Erythroblast (primary cell): Measurements from ENCODE around the gene NTRK2.

Source experiments
- DNase-seq, 2 experiments: peaks; one replicate each; lab custom pipeline; 2025; lab: John Stamatoyannopoulos, UW
- GATA1 ChIP-seq: IDR thresholded peaks from 2 replicates; pipeline ENCODE4 v1.6.1; 2011; ENCODE audit warnings: low read depth, mild to moderate bottlenecking, control low read depth, low read length, moderate library complexity
- POLR2A ChIP-seq: IDR thresholded peaks from 2 replicates; pipeline ENCODE4 v1.6.1; 2011; ENCODE audit warnings: mild to moderate bottlenecking, low read length

NTRK2 gene

GRCh38 chr9:84832453-84832852 lies 162.9 kb downstream of the NTRK2 start:
- no peak for TF ChIP-seq GATA1
- no peak for TF ChIP-seq POLR2A
- no peak for DNase-seq

DNA sequence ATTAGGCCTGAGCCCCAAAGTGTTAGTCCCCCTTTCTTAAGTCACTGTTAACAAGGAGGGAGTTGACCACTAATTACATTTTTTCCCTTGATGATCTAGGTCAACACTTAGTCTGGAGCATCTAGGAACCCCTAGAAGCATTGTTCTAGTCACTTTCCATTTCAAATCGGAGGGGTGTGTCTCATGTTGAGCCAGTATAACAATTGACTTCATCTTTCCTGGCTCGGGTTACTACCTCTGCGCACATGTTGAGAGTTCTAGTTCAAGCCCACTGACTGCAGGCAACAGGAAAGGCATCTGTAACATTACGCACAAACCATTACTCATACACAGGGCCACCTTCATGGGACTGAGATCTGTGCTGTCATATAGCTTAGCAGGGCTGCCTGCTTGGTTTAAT lies 164.9 kb downstream of the NTRK2 start:
- DNase-seq = no peak
- TF ChIP-seq GATA1 (no peak), POLR2A (no peak)

- no peak for DNase-seq
- TF ChIP-seq GATA1 (no peak), POLR2A (no peak)
These were observed 166.2 kb downstream of the NTRK2 start for GRCh38 chr9:84835745-84836144.

- no peak for DNase-seq
These were observed 169.3 kb downstream of the NTRK2 start for GRCh38 chr9:84838879-84839278.

DNA sequence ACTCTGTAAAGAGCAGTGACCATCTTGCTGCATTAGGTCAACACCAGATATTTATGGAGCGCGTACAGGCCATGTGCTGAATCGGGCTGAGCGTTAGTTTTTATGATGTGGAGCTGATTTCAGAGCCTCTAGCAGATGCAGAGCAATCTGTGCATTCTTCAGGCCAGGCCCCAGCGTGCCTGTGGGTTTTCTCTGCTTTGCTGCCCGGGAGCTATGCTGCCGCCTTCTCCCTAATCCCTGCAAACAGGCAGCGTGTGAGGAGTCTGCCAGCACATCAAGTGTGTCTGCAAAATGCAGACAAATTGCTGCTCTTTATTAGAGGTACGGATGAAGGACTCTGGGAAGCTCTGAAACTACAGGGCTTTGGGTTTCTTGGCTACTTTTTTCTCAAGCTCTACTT lies 170.0 kb downstream of the NTRK2 start:
- no peak for DNase-seq

More at GRCh38 chr9:84838879-84839278, 169.3 kb downstream of the NTRK2 start:
- TF ChIP-seq GATA1 (no peak), POLR2A (no peak)

GRCh38 chr9:84841931-84842330 lies 172.4 kb downstream of the NTRK2 start:
- DNase-seq = no peak
- TF ChIP-seq POLR2A = no peak
- TF ChIP-seq GATA1 = no peak

More for the DNA sequence above, 170.0 kb downstream of the NTRK2 start:
- no peak for TF ChIP-seq GATA1
- TF ChIP-seq POLR2A = no peak

DNA sequence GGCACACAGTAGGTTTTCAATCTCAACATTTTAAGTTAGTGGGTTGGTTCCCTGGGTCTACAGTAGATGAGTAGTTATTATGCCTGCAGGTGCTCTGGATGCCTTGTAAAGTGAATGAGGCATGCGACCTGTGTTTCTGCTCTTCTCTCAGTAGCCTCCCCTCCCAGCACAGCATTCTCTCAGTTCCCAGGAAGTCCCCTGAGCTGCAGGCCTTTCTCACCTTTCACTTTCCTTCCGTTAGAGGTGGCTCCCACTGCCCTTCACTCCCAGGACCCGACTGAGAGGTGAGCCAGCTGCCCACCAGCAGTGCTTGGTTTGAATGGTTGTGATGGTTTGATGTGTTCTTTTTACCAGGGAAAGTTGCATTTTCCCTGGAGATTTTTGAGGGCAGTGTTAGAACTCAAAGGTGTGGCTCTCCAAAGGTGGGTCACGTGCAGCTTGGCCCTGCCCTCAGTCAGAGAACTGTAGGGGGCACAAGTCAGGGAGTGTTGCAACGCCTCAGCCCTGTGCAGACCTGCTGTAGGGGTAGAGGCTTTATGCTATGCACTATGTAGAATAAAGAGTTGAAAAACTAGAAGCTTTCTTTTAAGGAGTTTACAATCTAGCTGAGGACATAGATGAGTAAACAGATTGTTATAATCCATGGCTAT lies 173.8 kb downstream of the NTRK2 start:
- TF ChIP-seq POLR2A = no peak
- no peak for TF ChIP-seq GATA1
- no peak for DNase-seq

GRCh38 chr9:84845956-84846900 lies 176.7 kb downstream of the NTRK2 start:
- no peak for DNase-seq
- no peak for TF ChIP-seq GATA1
- no peak for TF ChIP-seq POLR2A

DNA sequence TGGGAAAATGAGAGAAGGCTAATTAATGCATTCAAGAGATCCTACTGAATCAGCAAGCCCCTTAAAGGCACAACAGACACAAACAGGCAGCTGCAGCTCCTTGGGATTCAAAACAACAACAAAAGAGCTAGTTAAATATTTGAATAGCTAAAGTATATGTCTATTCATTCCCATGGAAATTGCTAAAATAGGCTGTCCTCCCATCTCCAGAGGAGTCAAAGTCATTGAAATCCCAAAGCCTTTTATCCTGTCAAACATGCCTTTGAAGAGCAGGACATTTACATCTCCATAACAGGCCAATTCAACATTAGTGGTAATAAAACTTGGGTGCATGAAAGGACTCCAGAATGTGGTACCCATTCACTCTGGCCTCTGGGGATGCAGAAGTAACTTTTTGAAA lies 177.4 kb downstream of the NTRK2 start:
- DNase-seq = no peak

GRCh38 chr9:84849049-84849448 lies 179.5 kb downstream of the NTRK2 start:
- TF ChIP-seq POLR2A (no peak), GATA1 (no peak)
- no peak for DNase-seq

More for the DNA sequence above, 177.4 kb downstream of the NTRK2 start:
- TF ChIP-seq GATA1 (no peak), POLR2A (no peak)

- TF ChIP-seq POLR2A (no peak), GATA1 (no peak)
- no peak for DNase-seq
These were observed 181.4 kb downstream of the NTRK2 start for GRCh38 chr9:84850830-84851392.

DNA sequence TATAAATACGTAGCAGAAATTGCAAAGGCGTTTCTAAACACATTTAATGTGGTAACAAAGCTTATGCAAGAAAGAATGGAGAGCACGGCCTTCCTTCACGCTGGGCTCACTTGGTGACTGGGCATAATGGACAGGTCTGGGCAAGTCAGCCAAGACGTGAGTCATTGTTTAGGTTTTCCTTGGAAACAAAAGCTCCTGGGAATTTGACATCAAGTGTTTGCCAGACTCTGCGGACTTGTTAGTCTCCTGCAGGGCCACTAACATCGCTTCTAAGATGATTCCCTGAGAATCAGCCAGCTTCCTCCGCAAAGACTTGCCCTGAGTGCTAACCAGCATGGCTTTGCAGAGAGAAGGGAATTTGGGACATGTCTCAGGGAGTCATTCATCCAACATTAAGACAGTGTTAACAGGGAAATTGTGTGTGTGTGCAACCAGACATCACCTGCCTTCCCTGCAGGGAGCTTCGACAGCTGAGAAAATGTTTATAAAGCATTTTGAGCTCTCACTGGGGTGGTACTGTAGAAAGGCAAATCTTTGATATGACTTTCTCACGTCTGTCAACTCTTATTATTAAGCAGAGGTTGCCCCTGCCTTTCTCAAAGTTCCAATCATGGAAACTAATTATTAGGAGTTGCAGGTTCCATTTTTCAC lies 182.5 kb downstream of the NTRK2 start:
- TF ChIP-seq GATA1 = no peak
- TF ChIP-seq POLR2A = no peak
- DNase-seq = no peak

DNA sequence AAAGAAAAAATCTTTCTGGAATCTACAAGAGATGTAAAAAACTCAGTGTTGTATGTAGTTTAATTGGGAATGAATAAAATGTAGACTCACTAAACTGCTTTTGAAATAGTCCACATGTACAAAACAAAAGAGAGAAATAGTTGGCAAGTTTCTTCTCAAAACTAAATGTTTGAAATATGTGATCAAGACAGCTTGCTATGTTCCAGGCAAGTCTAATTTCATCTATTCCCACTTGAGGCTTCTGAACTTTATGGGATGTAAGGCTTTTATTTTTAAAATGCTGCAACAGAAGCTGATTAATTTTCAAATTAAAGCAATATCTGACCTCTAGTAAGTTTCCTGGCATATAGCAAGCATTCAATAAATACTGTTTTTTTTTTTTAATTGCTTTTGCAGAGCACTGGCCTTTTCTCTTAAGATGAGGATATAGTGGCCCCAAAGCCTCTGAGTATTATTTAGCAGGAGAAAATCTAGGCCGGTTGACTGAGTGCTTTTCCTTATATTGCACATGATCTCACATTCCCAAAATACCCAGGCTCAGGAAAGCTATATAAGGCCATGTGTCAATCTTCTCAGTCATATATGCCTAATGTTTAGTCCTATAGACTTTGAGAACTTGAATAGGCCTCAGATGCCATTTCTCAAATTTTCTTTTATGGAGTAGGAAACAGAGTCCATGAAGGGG lies 183.2 kb downstream of the NTRK2 start:
- TF ChIP-seq GATA1 = no peak
- no peak for TF ChIP-seq POLR2A
- DNase-seq = no peak
